Thoracic aorta (tissue), 2 donors: ENCODE results near the gene ARHGDIA. TPM values are rescaled to one million over a fixed set of nuclear protein-coding genes. Genes with fewer than 3 reads are reported as not detected.

ENCODE experiments used
- ATAC-seq: fragments of 150-250 bp; one replicate; pipeline ENCODE4 v1.8.0; 2017; ENCODE audit warnings: low read depth; ENCODE audit not compliant: insufficient number of reproducible peaks, low FRiP score
- DNase-seq: peaks from one replicate; pipeline ENCODE4 v3.0.0-alpha.2; 2020; ENCODE audit warnings: low spot score
- H3K27ac ChIP-seq, 2 donors: fragments of 200-600 bp; sonication (generic); 1 replicate in 1 of 2; 2 replicates in 1 of 2; pipeline ENCODE4 v1.5.1; 2016; ENCODE audit warnings: mild to moderate bottlenecking in 2 of 2, moderate library complexity in 2 of 2
- H3K27me3 ChIP-seq: fragments of 200-600 bp; sonication (generic); replicated peaks from 2 replicates; pipeline ENCODE4 v1.6.0; 2016; ENCODE audit warnings: mild to moderate bottlenecking; ENCODE audit not compliant: insufficient read depth
- H3K36me3 ChIP-seq: fragments of 200-600 bp; sonication (generic); one replicate; pipeline ENCODE4 v1.5.1; 2016
- H3K4me1 ChIP-seq, 2 donors: fragments of 200-600 bp; sonication (generic); 1 replicate in 1 of 2; 2 replicates in 1 of 2; pipeline versions ENCODE4 v1.5.1 to v1.6.0; 2016; ENCODE audit warnings: low read depth in 2 of 2, mild to moderate bottlenecking in 1 of 2; ENCODE audit not compliant: control insufficient read depth in 1 of 2
- H3K4me3 ChIP-seq: fragments of 200-600 bp; sonication (generic); 2 replicates; pipeline ENCODE4 v1.5.1; 2016; ENCODE audit warnings: mild to moderate bottlenecking
- H3K9me3 ChIP-seq: fragments of 200-600 bp; sonication (generic); 2 replicates; pipeline ENCODE4 v1.5.1; 2016
- CTCF ChIP-seq: fragments of 200-600 bp; sonication (generic); IDR thresholded peaks from one replicate; pipeline ENCODE4 v1.5.1; 2019; ENCODE audit warnings: antibody characterized with exemption
- total RNA-seq, 2 donors: library from RNA; depleted of rRNA; stranded (reverse); fragments of >200 nt; gene quantifications; one replicate each; pipeline versions ENCODE4 v1.1.0 to v1.2.3, GENCODE V29; 2016

Gene ARHGDIA
- total RNA-seq, 2 donors from 2014 or later: 206 to 324 TPM

- no peaks in the 10 kb centered on the region for H3K9me3 ChIP-seq
- ATAC-seq (no peak), DNase-seq (no peak)
- H3K4me3 ChIP-seq: no peak overlapping the region
- no peak overlapping the region for H3K27ac ChIP-seq
- H3K27me3 ChIP-seq: no peaks in the 10 kb centered on the region
- H3K4me1 ChIP-seq: peaks cover 15 to 26% of the 10 kb centered on the region in 2 donors
- TF ChIP-seq CTCF: no peak
- H3K36me3 ChIP-seq: peaks cover 32% of the 10 kb centered on the region
Observed at GRCh38 chr17:81915331-81915730, 44.2 kb upstream of the ARHGDIA start.

- H3K36me3 ChIP-seq: peaks cover 28% of the 10 kb centered on the region
- H3K4me1 ChIP-seq: peaks cover 19 to 31% of the 10 kb centered on the region in 2 donors
- no peak overlapping the region for H3K27ac ChIP-seq
- H3K9me3 ChIP-seq: no peaks in the 10 kb centered on the region
- ATAC-seq: no peak
- no peak for DNase-seq
- no peaks in the 10 kb centered on the region for H3K27me3 ChIP-seq
- H3K4me3 ChIP-seq: no peak overlapping the region
- TF ChIP-seq CTCF: no peak
Observed at GRCh38 chr17:81914103-81914850, 43.1 kb upstream of the ARHGDIA start.

GRCh38 chr17:81913394-81914102, 42.4 kb upstream of the ARHGDIA start:
- no peak for TF ChIP-seq CTCF
- ATAC-seq: no peak
- Histone ChIP-seq H3K36me3 (peaks cover 28% of the 10 kb centered on the region), H3K4me1 (peaks cover 19 to 30% of the 10 kb centered on the region in 2 donors), H3K4me3 (no peak overlapping the region), H3K27me3 (no peaks in the 10 kb centered on the region), H3K9me3 (no peaks in the 10 kb centered on the region), H3K27ac (no peak overlapping the region)
- DNase-seq: no peak

- no peaks in the 10 kb centered on the region for H3K9me3 ChIP-seq
- ATAC-seq: no peak
- H3K4me1 ChIP-seq: peaks cover 15 to 26% of the 10 kb centered on the region in 2 donors
- DNase-seq: no peak
- no peaks in the 10 kb centered on the region for H3K27me3 ChIP-seq
- H3K36me3 ChIP-seq: peaks cover 28% of the 10 kb centered on the region
- no peak overlapping the region for H3K27ac ChIP-seq
- TF ChIP-seq CTCF: no peak
- H3K4me3 ChIP-seq: no peak overlapping the region
Observed at GRCh38 chr17:81912441-81913309, 41.5 kb upstream of the ARHGDIA start.

GRCh38 chr17:81911969-81912368, 40.8 kb upstream of the ARHGDIA start:
- no peak for TF ChIP-seq CTCF
- Histone ChIP-seq H3K4me1 (peaks cover 12 to 20% of the 10 kb centered on the region in 2 donors), H3K27me3 (no peaks in the 10 kb centered on the region), H3K4me3 (peak overlapping the region; percentile 52), H3K27ac (peak overlapping the region; percentile 66 to 85), H3K9me3 (no peaks in the 10 kb centered on the region), H3K36me3 (peaks cover 28% of the 10 kb centered on the region)
- DNase-seq: no peak
- no peak for ATAC-seq
